H1 (cell line): Measurements from ENCODE around the gene CDK5. TPM values are rescaled to one million over a fixed set of nuclear protein-coding genes. Genes with fewer than 3 reads are reported as not detected.

Experiments
- CTCF ChIA-PET: fragments of 300-600 bp; sonication (Branson Sonifier 250); formaldehyde crosslinking; loops from one replicate; lab custom pipeline; 2021; ENCODE audit not compliant: partially characterized antibody; lab: Charles Lee
- POLR2A ChIA-PET: fragments of 300-600 bp; sonication (Branson Sonifier 250); formaldehyde crosslinking; loops from one replicate; lab custom pipeline; 2021; ENCODE audit warnings: inconsistent platforms; ENCODE audit not compliant: partially characterized antibody; lab: Charles Lee
- DNase-seq, 2 experiments: peaks; one replicate each; pipeline versions ENCODE4 v3.0.0 to v3.0.0-alpha.2; 2010 to 2022; ENCODE audit warnings: low spot score in 2 of 2, low read depth in 1 of 2, mixed read lengths in 1 of 2
- FAIRE-seq: peaks from 2 replicates; lab custom pipeline; 2011; peaks lifted over from hg19 to GRCh38; lab: Jason Lieb, UNC
- H2AFZ ChIP-seq: 2 replicates; pipeline ENCODE4 v1.8.1; 2012; ENCODE audit warnings: low read length, inconsistent platforms
- H2AK5ac ChIP-seq: 2 replicates; pipeline ENCODE4 v1.6.1; 2013; ENCODE audit warnings: low read depth, low read length
- H2BK120ac ChIP-seq: replicated peaks from 2 replicates; pipeline ENCODE3; 2013; ENCODE audit warnings: low read depth, low read length, inconsistent platforms
- H2BK12ac ChIP-seq: 2 replicates; pipeline ENCODE4 v1.6.1; 2013; ENCODE audit warnings: low read depth, low read length
- H2BK15ac ChIP-seq: 2 replicates; pipeline ENCODE4 v1.6.1; 2013; ENCODE audit warnings: low read length
- H2BK20ac ChIP-seq: 2 replicates; pipeline ENCODE4 v1.6.1; 2013; ENCODE audit warnings: low read length
- H2BK5ac ChIP-seq: 2 replicates; pipeline ENCODE4 v1.6.1; 2013; ENCODE audit warnings: low read depth, low read length
- H3K14ac ChIP-seq: 2 replicates; pipeline ENCODE4 v1.6.1; 2013; ENCODE audit warnings: inconsistent platforms; ENCODE audit not compliant: insufficient read length
- H3K18ac ChIP-seq: 2 replicates; pipeline ENCODE4 v1.6.1; 2013; ENCODE audit warnings: low read length; ENCODE audit errors: extremely low read depth
- H3K23ac ChIP-seq: 2 replicates; pipeline ENCODE4 v1.6.1; 2013; ENCODE audit warnings: inconsistent platforms; ENCODE audit not compliant: insufficient read length
- H3K23me2 ChIP-seq: 2 replicates; pipeline ENCODE4 v1.6.1; 2013; ENCODE audit warnings: low read depth, low read length
- H3K27ac ChIP-seq: 2 replicates; pipeline ENCODE4 v1.6.1; 2011; ENCODE audit warnings: low read depth, low read length, inconsistent platforms
- H3K27me3 ChIP-seq, 4 experiments: replicated peaks in 1 of 4; 1 replicate in 1 of 4; 2 replicates in 3 of 4; pipeline versions ENCODE4 v1.6.1 to v1.8.1; 2011 to 2013; ENCODE audit warnings: low read length in 3 of 4, mild to moderate bottlenecking in 3 of 4, inconsistent platforms in 2 of 4, mixed read lengths in 2 of 4, moderate library complexity in 1 of 4; ENCODE audit not compliant: control insufficient read depth in 3 of 4, insufficient read depth in 3 of 4; ENCODE audit errors: extremely low read depth in 1 of 4
- H3K36me3 ChIP-seq, 4 experiments: 2 replicates each; pipeline versions ENCODE4 v1.6.1 to v1.8.1; 2011 to 2013; ENCODE audit warnings: mild to moderate bottlenecking in 4 of 4, low read length in 3 of 4, moderate library complexity in 2 of 4, control low read depth in 1 of 4, inconsistent platforms in 1 of 4; ENCODE audit not compliant: insufficient read depth in 4 of 4, control insufficient read depth in 2 of 4
- H3K4ac ChIP-seq: replicated peaks from 2 replicates; pipeline ENCODE3; 2013; ENCODE audit warnings: low read length, low read depth, mixed read lengths, inconsistent platforms; ENCODE audit not compliant: insufficient read length
- H3K4me1 ChIP-seq, 4 experiments: replicated peaks in 1 of 4; 1 replicate in 1 of 4; 2 replicates in 3 of 4; pipeline versions ENCODE4 v1.6.1 to v1.8.1; 2011 to 2013; ENCODE audit warnings: low read length in 3 of 4, inconsistent platforms in 2 of 4, mixed read lengths in 1 of 4; ENCODE audit not compliant: insufficient read depth in 4 of 4, control insufficient read depth in 3 of 4
- H3K4me2 ChIP-seq, 2 experiments: 2 replicates each; pipeline versions ENCODE4 v1.6.1 to v1.8.1; 2011 to 2013; ENCODE audit warnings: low read depth in 2 of 2, low read length in 2 of 2, control low read depth in 1 of 2, inconsistent platforms in 1 of 2, mild to moderate bottlenecking in 1 of 2; ENCODE audit not compliant: insufficient read depth in 1 of 2
- H3K4me3 ChIP-seq, 4 experiments: fragments of 200-600, 300-600 bp in 1 of 4; sonication (generic), shearing (Covaris generic), sonication (Bioruptor Twin) in 1 of 4; 2 replicates each; pipeline versions ENCODE4 v1.5.1 to v1.8.1; 2011 to 2016; ENCODE audit warnings: low read length in 4 of 4, low read depth in 3 of 4, control low read depth in 2 of 4, inconsistent platforms in 2 of 4, mild to moderate bottlenecking in 2 of 4, mixed read lengths in 1 of 4, moderate library complexity in 1 of 4; ENCODE audit not compliant: insufficient read depth in 2 of 4; ENCODE audit errors: extremely low read depth in 1 of 4
- H3K56ac ChIP-seq: replicated peaks from 2 replicates; pipeline ENCODE3; 2013; ENCODE audit warnings: low read depth, mild to moderate bottlenecking, mixed read lengths, low read length, inconsistent platforms; ENCODE audit not compliant: insufficient read length
- H3K79me1 ChIP-seq: 2 replicates; pipeline ENCODE4 v1.6.1; 2013; ENCODE audit warnings: low read depth, low read length, control low read depth
- H3K79me2 ChIP-seq, 2 experiments: 2 replicates each; pipeline versions ENCODE4 v1.6.1 to v1.8.1; 2012 to 2013; ENCODE audit warnings: low read length in 2 of 2, mild to moderate bottlenecking in 2 of 2, inconsistent platforms in 1 of 2; ENCODE audit not compliant: insufficient read depth in 2 of 2, control insufficient read depth in 1 of 2
- H3K9ac ChIP-seq, 4 experiments: replicated peaks in 1 of 4; 1 replicate in 1 of 4; 2 replicates in 3 of 4; pipeline versions ENCODE4 v1.6.1 to v1.8.1; 2011 to 2013; ENCODE audit warnings: low read depth in 3 of 4, low read length in 3 of 4, control low read depth in 2 of 4, mild to moderate bottlenecking in 2 of 4, moderate library complexity in 2 of 4, inconsistent platforms in 1 of 4; ENCODE audit errors: extremely low read depth in 1 of 4
- H3K9me3 ChIP-seq, 2 experiments: 2 replicates each; pipeline versions ENCODE4 v1.6.1 to v1.8.1; 2012 to 2013; ENCODE audit warnings: mild to moderate bottlenecking in 2 of 2, moderate library complexity in 2 of 2, control low read depth in 1 of 2, inconsistent platforms in 1 of 2, low read depth in 1 of 2, low read length in 1 of 2, mixed read lengths in 1 of 2; ENCODE audit not compliant: insufficient read depth in 2 of 2
- H4K20me1 ChIP-seq, 2 experiments: replicated peaks in 1 of 2; 2 replicates each; pipeline versions ENCODE3 to v1.8.1; 2011 to 2013; ENCODE audit warnings: inconsistent platforms in 2 of 2, low read length in 2 of 2, mild to moderate bottlenecking in 1 of 2; ENCODE audit not compliant: insufficient read depth in 2 of 2, control insufficient read depth in 1 of 2
- H4K5ac ChIP-seq: 2 replicates; pipeline ENCODE4 v1.6.1; 2013; ENCODE audit warnings: low read length, low read depth, mixed read lengths, inconsistent platforms; ENCODE audit not compliant: insufficient read length
- H4K8ac ChIP-seq: 2 replicates; pipeline ENCODE4 v1.8.0; 2013; ENCODE audit warnings: mild to moderate bottlenecking, moderate library complexity, low read length, inconsistent platforms; ENCODE audit not compliant: insufficient read depth; ENCODE audit errors: extremely low read depth
- H4K91ac ChIP-seq: replicated peaks from 2 replicates; pipeline ENCODE3; 2013; ENCODE audit warnings: low read length, mixed read lengths, inconsistent platforms; ENCODE audit not compliant: insufficient read length
- BACH1 ChIP-seq: IDR thresholded peaks from 2 replicates; pipeline ENCODE4 v1.6.1; 2012; ENCODE audit warnings: low read length, improper control_type of control experiment
- NANOG ChIP-seq: IDR thresholded peaks from 2 replicates; pipeline ENCODE4 v1.6.1; 2011; ENCODE audit warnings: low read length, low read depth, mild to moderate bottlenecking, inconsistent platforms; ENCODE audit not compliant: insufficient read depth, poor library complexity, severe bottlenecking
- RBBP5 ChIP-seq: IDR thresholded peaks from 2 replicates; pipeline ENCODE4 v1.7.1; 2012; ENCODE audit warnings: low read depth, mild to moderate bottlenecking, inconsistent platforms, low read length, moderate library complexity, borderline replicate concordance
- RNF2 ChIP-seq: fragments of 200-900, 300-1000 bp; sonication (generic); IDR thresholded peaks from 2 replicates; pipeline ENCODE4 v1.7.1; 2016; ENCODE audit warnings: borderline replicate concordance, low read depth, mild to moderate bottlenecking, antibody characterized with exemption, low read length; ENCODE audit not compliant: poor library complexity, severe bottlenecking; ENCODE audit errors: missing control alignments
- SAP30 ChIP-seq: fragments of 300-600 bp; sonication (generic); IDR thresholded peaks from 2 replicates; pipeline ENCODE4 v1.7.1; 2012; ENCODE audit warnings: low read length, moderate library complexity, mild to moderate bottlenecking, inconsistent platforms; ENCODE audit not compliant: insufficient read depth, insufficient replicate concordance
- SIX5 ChIP-seq: IDR thresholded peaks from 2 replicates; pipeline ENCODE4 v1.6.1; 2011; ENCODE audit warnings: mild to moderate bottlenecking, low read depth, low read length
- SUZ12 ChIP-seq: fragments of 200-600 bp; sonication (generic); IDR thresholded peaks from 2 replicates; pipeline ENCODE4 v1.6.1; 2012; ENCODE audit warnings: mild to moderate bottlenecking, inconsistent platforms, low read length, moderate library complexity, mixed read lengths
- TAF1 ChIP-seq: IDR thresholded peaks from 2 replicates; pipeline ENCODE4 v1.6.1; 2011; ENCODE audit warnings: mild to moderate bottlenecking, low read depth, low read length
- WGBS, 2 experiments: shearing (Covaris generic) in 1 of 2; methylation state at CpG; one replicate each; pipeline versions ENCODE4 v1.1.6 to v1.1.7; 2013 to 2015; ENCODE audit warnings: low lambda C conversion rate in 2 of 2, mixed read lengths in 2 of 2, inconsistent platforms in 1 of 2, low coverage in 1 of 2, missing lambda C conversion rate in 1 of 2; ENCODE audit not compliant: insufficient replicate concordance in 2 of 2, insufficient coverage in 1 of 2, insufficient read length in 1 of 2; ENCODE audit errors: extremely low coverage in 1 of 2, missing lambda C conversion rate in 1 of 2; 5-methylcytosine and 5-hydroxymethylcytosine counted together
- polyA plus RNA-seq, 7 experiments: library from polyadenylated mRNA; depleted of rRNA in 3 of 7; stranded (reverse) in 5 of 7; unstranded in 2 of 7; fragments of >200 nt in 5 of 7; fragments of 200-250 nt in 2 of 7; gene quantifications; 1 replicate in 5 of 7; 2 replicates in 1 of 7; 4 replicates in 1 of 7; pipeline versions ENCODE4 v1.2.1 to v1.2.3, GENCODE V29; 2011 to 2013; ENCODE audit warnings: missing spikeins in 2 of 7, mixed read lengths in 2 of 7
- total RNA-seq: library from RNA; stranded (reverse); fragmentation: NEBNext Ultra II Directional; extraction: Animal tissue kit (Norgen Biotek cat#: 25700); gene quantifications from 2 replicates; pipeline ENCODE4 v1.2.1, GENCODE V29; 2021
- TF ChIP-seq, protein P1 (sequence below): IDR thresholded peaks from 2 replicates; pipeline ENCODE4 v1.6.1; 2012; ENCODE audit warnings: low read length, inconsistent platforms
- TF ChIP-seq, protein P2 (sequence below): IDR thresholded peaks from 2 replicates; pipeline ENCODE4 v1.6.1; 2011; ENCODE audit warnings: low read length, improper control_type of control experiment

CDK5 gene
- total and polyA plus RNA-seq, 2 of the 8 experiments (the other 6 are each of a cell fraction or from before 2014, with no cell fraction given) = 22.8 to 37.2 TPM

DNA sequence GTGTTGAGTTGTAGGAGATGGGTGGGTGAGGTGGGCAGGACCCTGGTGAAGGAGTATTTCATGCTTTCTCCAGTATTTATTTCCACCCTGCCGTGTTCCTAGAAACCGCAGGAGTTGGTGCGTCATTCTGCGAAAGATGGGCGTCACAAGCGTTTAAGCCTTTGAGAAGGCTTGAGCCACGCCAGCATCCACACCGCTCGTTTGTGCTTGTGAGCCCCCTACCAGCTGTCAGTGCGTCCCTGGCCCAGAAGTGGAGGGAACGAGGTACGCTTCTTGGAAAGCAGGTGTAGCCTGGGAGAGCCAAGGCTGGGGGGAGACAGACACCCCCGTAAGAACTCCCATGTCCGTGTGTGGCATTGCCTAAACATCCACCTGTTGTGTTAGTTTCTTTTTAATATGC, 34.3 kb upstream of the CDK5 start:
- CTCF ChIA-PET = interaction anchor here (0.6 to 15.1 kb wide), 14 partner anchors 15 to 183 kb away, joined by 3 to 448 read pairs (median 4); no protein-coding TSS in a partner anchor
- Histone ChIP-seq H3K18ac (no peak overlapping the region), H4K91ac (no peak overlapping the region), H2BK5ac (0 out of 2 replicates have a peak overlapping the region, but pooled peaks have one; percentile 8), H2BK120ac (no peak overlapping the region), H2BK15ac (no peak overlapping the region), H3K56ac (no peak overlapping the region), H2AFZ (no peak overlapping the region), H3K9ac (no peak overlapping the region), H3K9me3 (no peaks in the 10 kb centered on the region), H4K20me1 (peaks cover 48 to 65% of the 10 kb centered on the region in 2 experiments), H4K5ac (no peak overlapping the region), H4K8ac (no peak overlapping the region), H2BK12ac (no peak overlapping the region), H3K79me2 (peaks cover 11 to 82% of the 10 kb centered on the region in 2 experiments; a peak in 3 of 4 replicates), H3K27me3 (peaks cover 0 to 20% (median 8%) of the 10 kb centered on the region in 4 experiments; a peak in 6 of 7 replicates), H3K36me3 (no peaks in the 10 kb centered on the region), H2AK5ac (no peak overlapping the region), H3K4ac (no peak overlapping the region), H3K27ac (no peak overlapping the region), H3K23ac (no peak overlapping the region), H3K4me3 (no peak overlapping the region), H3K14ac (no peak overlapping the region), H2BK20ac (no peak overlapping the region), H3K23me2 (peaks cover 9% of the 10 kb centered on the region; the same call in 1 of the 2 replicates), H3K4me2 (no peak overlapping the region), H3K4me1 (peaks cover 3 to 30% (median 20%) of the 10 kb centered on the region in 4 experiments), H3K79me1 (peaks cover 18% of the 10 kb centered on the region; the same call in 1 of the 2 replicates)
- FAIRE-seq (no peak), DNase-seq (no peak)
- POLR2A ChIA-PET = no interaction called here
- 94% methylated on average over 14 of the region's 14 CpGs; no CpG with 5 or more reads in 1 of the 2 experiments for WGBS, 2 experiments
- TF ChIP-seq SUZ12 (no peak), TAF1 (no peak), RBBP5 (no peak), SIX5 (no peak), BACH1 (no peak), SAP30 (no peak), NANOG (no peak), RNF2 (no peak)
- TF ChIP-seq, protein P1, sequence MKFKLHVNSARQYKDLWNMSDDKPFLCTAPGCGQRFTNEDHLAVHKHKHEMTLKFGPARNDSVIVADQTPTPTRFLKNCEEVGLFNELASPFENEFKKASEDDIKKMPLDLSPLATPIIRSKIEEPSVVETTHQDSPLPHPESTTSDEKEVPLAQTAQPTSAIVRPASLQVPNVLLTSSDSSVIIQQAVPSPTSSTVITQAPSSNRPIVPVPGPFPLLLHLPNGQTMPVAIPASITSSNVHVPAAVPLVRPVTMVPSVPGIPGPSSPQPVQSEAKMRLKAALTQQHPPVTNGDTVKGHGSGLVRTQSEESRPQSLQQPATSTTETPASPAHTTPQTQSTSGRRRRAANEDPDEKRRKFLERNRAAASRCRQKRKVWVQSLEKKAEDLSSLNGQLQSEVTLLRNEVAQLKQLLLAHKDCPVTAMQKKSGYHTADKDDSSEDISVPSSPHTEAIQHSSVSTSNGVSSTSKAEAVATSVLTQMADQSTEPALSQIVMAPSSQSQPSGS = no peak
- TF ChIP-seq, protein P2, sequence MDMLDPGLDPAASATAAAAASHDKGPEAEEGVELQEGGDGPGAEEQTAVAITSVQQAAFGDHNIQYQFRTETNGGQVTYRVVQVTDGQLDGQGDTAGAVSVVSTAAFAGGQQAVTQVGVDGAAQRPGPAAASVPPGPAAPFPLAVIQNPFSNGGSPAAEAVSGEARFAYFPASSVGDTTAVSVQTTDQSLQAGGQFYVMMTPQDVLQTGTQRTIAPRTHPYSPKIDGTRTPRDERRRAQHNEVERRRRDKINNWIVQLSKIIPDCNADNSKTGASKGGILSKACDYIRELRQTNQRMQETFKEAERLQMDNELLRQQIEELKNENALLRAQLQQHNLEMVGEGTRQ = no peak
